SK-N-DZ (cell line): Measurements from ENCODE around the gene RGCC.

Experiments
- DNase-seq: peaks from one replicate; pipeline ENCODE4 v3.0.0-alpha.2; 2015; ENCODE audit warnings: low spot score

Gene RGCC

GRCh38 chr13:41453620-41454019, 3.7 kb upstream of the RGCC start:
- DNase-seq, result no peak

GRCh38 chr13:41454170-41454569, 3.2 kb upstream of the RGCC start:
- no peak for DNase-seq

DNA sequence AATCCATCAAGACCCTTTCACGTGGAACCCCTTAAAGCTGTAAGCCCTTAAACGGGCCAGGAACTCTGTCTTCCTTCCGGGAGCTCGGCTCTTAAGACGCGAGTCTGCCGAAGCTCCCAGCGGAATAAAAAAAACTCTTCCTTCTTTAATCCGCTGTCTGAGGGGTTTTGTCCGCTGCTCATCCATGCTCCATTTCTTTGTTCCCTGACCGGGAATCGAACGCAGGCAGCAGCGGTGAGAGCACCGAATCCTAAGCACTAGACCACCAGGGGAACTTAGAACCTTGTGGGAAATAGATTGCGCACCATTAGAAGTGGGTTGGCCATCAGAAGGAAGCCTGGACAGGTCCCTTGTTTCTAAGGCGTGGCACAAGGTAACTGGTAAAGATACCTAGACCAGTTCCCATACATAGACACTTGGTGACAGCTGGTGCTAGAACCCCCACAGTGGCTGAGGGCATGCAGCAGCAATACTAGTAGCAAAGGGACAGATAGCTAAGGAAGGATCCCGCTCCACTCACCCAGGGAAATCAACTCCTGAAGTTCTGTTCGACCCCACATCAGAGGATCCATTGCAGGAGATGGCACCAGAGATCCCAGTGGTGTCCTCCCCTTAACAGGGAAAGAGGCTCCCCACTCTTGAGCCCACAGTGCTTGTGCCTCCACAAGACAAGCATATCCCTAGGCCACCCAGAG, 1.5 kb upstream of the RGCC start:
- DNase-seq, result no peak

GRCh38 chr13:41457589-41458186, 338 bp downstream of the RGCC start:
- no peak for DNase-seq

GRCh38 chr13:41458187-41458760, 924 bp downstream of the RGCC start:
- DNase-seq, result peak; percentile 17

GRCh38 chr13:41458761-41459431, 1.5 kb downstream of the RGCC start:
- peak; percentile 26 for DNase-seq

- no peak for DNase-seq
These were observed 2.2 kb downstream of the RGCC start for GRCh38 chr13:41459432-41460073.

DNA sequence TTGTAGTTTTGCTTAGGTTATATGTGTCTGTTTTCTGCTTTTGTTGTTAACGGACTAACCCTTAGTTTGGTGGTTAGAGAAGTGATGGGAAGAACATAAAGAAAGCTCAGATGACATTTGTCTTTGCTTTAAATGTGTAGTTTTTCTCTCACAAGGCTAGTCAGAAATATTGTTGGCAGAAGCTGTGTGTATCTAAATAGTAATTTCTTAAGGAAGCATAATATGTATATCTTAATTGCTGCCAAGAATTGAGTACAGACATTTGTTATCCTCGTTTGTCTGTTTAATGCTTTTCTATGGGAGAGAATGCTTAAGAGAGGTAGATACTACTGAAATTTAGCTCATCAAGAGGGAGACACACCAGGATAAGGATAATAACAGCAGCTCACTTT, 2.7 kb downstream of the RGCC start:
- no peak for DNase-seq

GRCh38 chr13:41460930-41461329, 3.6 kb downstream of the RGCC start:
- no peak for DNase-seq

- no peak for DNase-seq
These were observed 4.3 kb downstream of the RGCC start for GRCh38 chr13:41461527-41462139.

- no peak for DNase-seq
These were observed 5.1 kb downstream of the RGCC start for GRCh38 chr13:41462427-41462826.

- no peak for DNase-seq
These were observed 6.7 kb downstream of the RGCC start for GRCh38 chr13:41463838-41464602.

DNA sequence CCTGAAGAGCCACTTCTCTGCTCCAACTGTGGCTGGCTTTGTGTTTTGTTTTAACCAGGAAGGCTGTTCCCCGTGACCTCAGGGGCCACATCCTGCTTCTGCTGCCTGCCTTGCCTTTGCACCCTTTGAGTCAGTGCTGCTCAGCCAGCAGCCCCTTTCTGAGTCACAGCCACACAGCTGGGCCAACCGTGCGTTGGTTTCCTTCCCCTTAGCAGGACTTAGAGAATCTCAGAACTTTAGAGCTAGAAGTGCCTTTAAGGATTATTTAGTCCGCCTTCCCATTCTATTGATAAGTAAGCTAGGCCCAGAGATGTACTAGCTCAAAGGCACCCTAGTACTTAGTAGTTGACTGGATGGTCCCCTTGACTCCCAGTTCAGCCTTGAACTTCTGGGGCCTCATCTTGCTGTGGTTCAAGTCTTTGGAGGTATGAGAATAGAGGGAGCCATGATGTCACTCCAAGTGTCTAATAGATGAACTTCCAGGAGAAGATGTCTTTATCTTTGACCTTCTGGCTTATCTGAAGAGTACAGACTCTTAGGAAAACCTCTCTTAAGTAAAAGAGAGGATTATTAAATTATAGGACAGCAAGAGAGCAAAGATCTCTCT, 8.0 kb downstream of the RGCC start:
- no peak for DNase-seq

DNA sequence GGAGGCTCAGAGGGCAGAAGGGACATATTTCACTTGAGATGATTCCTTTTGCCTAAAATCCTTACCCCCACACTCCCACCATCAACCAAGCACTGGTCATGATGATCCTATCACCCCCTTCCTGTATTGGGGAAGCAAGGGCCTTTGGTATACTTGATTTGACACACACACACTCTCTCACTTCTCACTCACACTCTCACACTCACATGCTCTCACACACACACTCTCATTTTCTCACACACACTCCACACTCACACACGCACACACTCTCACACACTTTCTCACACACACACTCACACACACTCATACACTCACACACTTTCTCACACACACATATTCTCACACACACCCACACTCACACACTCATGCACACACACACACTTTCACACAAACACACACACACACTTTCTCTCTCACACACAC, 8.6 kb downstream of the RGCC start:
- DNase-seq, result no peak

- DNase-seq, result no peak
These were observed 10.1 kb downstream of the RGCC start for GRCh38 chr13:41467425-41467945.

- DNase-seq, result no peak
These were observed 11.3 kb downstream of the RGCC start for GRCh38 chr13:41468631-41469030.

DNA sequence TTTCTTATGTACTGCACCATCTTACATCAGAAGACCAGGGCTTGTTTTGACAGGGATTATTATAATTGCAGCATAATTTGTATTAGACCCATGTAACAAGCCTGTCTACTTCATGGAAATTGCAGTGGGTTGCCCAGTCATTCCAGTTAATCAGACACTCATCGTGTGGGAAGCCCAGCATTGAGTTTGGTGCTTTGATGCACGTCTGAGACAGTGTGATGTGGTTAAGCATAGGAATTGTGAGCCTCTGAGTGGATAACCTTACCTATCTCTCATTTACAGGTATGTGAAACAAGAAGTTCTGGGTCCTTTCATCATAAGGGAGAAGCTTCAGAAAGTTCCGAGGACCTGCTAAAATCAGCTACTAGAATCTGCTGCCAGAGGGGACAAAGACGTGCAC, 12.8 kb downstream of the RGCC start:
- DNase-seq, result no peak

DNA sequence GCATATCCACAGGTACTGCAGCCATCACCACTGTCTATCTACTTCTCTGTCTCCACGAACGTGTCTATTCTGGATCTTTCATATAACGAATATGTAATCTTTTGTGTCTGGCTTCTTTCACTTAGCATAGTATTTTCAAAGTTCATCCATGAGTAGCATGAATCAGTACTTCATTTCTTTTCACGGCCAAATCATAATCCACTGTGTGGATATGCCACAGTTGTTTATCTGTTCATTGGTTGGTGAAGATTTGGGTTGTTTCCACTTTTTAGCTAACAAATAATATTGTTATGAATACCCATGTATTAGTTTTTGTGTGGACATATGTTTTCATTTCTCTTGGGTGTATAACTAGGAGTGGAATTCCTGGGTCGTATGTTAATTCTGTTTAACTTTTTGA, 14.4 kb downstream of the RGCC start:
- DNase-seq, result no peak

DNA sequence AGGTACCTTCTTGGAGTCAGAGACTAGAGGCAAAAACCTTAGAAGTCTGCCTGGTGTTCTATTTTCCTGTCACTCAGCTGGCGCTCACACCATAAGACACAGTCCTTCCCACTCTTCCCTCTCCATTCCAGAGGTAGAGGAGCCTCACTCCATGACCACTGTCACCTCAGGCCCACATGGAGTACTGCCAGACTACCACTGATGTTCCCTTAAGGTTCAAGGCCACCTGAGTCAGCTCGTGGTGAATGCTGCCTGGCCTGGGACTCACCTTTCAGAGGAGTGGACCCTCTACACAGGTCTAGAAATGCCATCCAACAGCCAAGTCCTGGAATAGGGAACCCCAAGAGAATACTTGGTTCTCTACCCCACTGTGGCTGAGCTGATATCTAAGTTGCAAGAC, 29.9 kb downstream of the RGCC start:
- DNase-seq, result no peak

DNA sequence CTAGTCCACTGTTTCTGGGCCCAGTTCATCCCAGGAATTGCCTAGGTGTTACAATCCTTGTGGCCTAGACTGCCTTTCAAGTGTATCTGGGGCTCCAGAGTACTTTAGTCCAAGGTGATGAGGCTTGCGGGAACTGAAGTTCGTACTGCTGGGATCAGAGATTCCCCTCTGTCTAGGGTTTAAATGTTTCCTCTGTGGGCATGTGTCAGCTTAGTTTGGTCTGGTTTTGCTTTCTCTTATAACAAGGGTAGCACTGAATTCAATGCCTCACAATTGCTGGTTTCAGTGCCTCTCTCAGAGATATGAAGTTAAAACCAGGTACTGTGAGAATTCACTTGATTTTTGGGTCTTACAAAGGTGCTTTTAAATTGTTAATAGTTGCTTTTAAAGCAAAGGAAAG, 30.8 kb downstream of the RGCC start:
- no peak for DNase-seq
